IPS-20b (cell line): Measurements from ENCODE around the gene VN1R4.
"Not testable (repeated sequence)": the region's sequence is repeated elsewhere in the genome, so short reads cannot be mapped to it uniquely, and the experiment has no call there.

ENCODE experiments used
- H3K27ac ChIP-seq: one replicate; pipeline ENCODE4 v1.5.1; 2013; ENCODE audit warnings: low read length
- H3K27me3 ChIP-seq: 2 replicates; pipeline ENCODE4 v1.6.1; 2013; ENCODE audit warnings: mild to moderate bottlenecking, low read length, inconsistent platforms; ENCODE audit not compliant: insufficient read depth
- H3K36me3 ChIP-seq: 2 replicates; pipeline ENCODE4 v1.6.1; 2013; ENCODE audit warnings: low read depth, mild to moderate bottlenecking, inconsistent platforms, low read length, moderate library complexity; ENCODE audit not compliant: insufficient read depth
- H3K4me1 ChIP-seq: 2 replicates; pipeline ENCODE4 v1.6.1; 2013; ENCODE audit warnings: mild to moderate bottlenecking, control low read depth, inconsistent platforms, low read length, moderate library complexity; ENCODE audit not compliant: insufficient read depth
- H3K4me3 ChIP-seq: 2 replicates; pipeline ENCODE4 v1.5.1; 2013; ENCODE audit warnings: mild to moderate bottlenecking, low read length, inconsistent platforms
- H3K9ac ChIP-seq: 2 replicates; pipeline ENCODE4 v1.6.1; 2013; ENCODE audit warnings: low read depth, mild to moderate bottlenecking, inconsistent platforms, low read length, moderate library complexity
- H3K9me3 ChIP-seq: 2 replicates; pipeline ENCODE4 v1.6.1; 2013; ENCODE audit warnings: mild to moderate bottlenecking, low read depth, low read length, inconsistent platforms; ENCODE audit not compliant: insufficient read depth

The VN1R4 gene

GRCh38 chr19:53257715-53258342, 9.7 kb downstream of the VN1R4 start, which contains the start of gene VN1R2:
Gene VN1R2, plus strand, starts transcription at chr19:53258292. Its CDS starts 84 bp downstream, at chr19:53258376.
- not testable (repeated sequence) for H3K9ac ChIP-seq, H3K36me3 ChIP-seq, H3K4me1 ChIP-seq, H3K27ac ChIP-seq, H3K27me3 ChIP-seq, H3K4me3 ChIP-seq
- peaks cover 47% of the 10 kb centered on the region for H3K9me3 ChIP-seq

- Histone ChIP-seq H3K4me1 (no peaks in the 10 kb centered on the region), H3K4me3 (peak within 1 kb of the TSS; percentile 78), H3K27me3 (no peaks in the 10 kb centered on the region), H3K36me3 (peaks cover 28% of the 10 kb centered on the region), H3K9me3 (peaks cover 51% of the 10 kb centered on the region), H3K9ac (peak within 1 kb of the TSS; percentile 86), H3K27ac (no peak within 1 kb of the TSS)
Observed at GRCh38 chr19:53254411-53255341, 12.8 kb downstream of the VN1R4 start, which contains the start of gene ZNF677. Gene ZNF677, minus strand, starts transcription at chr19:53254873. Its CDS starts 3,323 bp downstream, at chr19:53251550.

GRCh38 chr19:53246498-53246897, 21.0 kb downstream of the VN1R4 start:
- Histone ChIP-seq H3K4me1 (no peaks in the 10 kb centered on the region), H3K36me3 (peaks cover 79% of the 10 kb centered on the region), H3K27ac (no peak overlapping the region), H3K4me3 (no peak overlapping the region; the same call in 1 of the 2 replicates), H3K9ac (no peak overlapping the region), H3K27me3 (no peaks in the 10 kb centered on the region), H3K9me3 (peaks cover 91% of the 10 kb centered on the region)

- peaks cover 99% of the 10 kb centered on the region for H3K9me3 ChIP-seq
- no peak overlapping the region for H3K4me3 ChIP-seq
- H3K27ac ChIP-seq: no peak overlapping the region
- no peaks in the 10 kb centered on the region for H3K4me1 ChIP-seq
- H3K27me3 ChIP-seq: no peaks in the 10 kb centered on the region
- peaks cover 49% of the 10 kb centered on the region for H3K36me3 ChIP-seq
- no peak overlapping the region for H3K9ac ChIP-seq
Observed at GRCh38 chr19:53237114-53237777, 30.3 kb downstream of the VN1R4 start.

GRCh38 chr19:53224606-53225005, 42.9 kb downstream of the VN1R4 start:
- Histone ChIP-seq H3K36me3 (no peaks in the 10 kb centered on the region), H3K9ac (no peak overlapping the region), H3K27me3 (no peaks in the 10 kb centered on the region), H3K9me3 (peaks cover 70% of the 10 kb centered on the region), H3K4me3 (no peak overlapping the region), H3K27ac (no peak overlapping the region), H3K4me1 (no peaks in the 10 kb centered on the region)

- not testable (repeated sequence) for H3K9ac ChIP-seq, H3K27ac ChIP-seq, H3K4me1 ChIP-seq, H3K4me3 ChIP-seq, H3K36me3 ChIP-seq, H3K27me3 ChIP-seq
- peaks cover 73% of the 10 kb centered on the region for H3K9me3 ChIP-seq
Observed at GRCh38 chr19:53222716-53223115, 44.8 kb downstream of the VN1R4 start.
